ENCODE results near the gene CD2.

Gene CD2

GRCh38 chr1:116795482-116795829, 41.2 kb downstream of the CD2 start:
- TF ChIP-seq RAD21 (IDR thresholded peaks at IDR 0.05; ENCODE audit: low read depth), result no peak
- no peak for TF ChIP-seq REST (IDR thresholded peaks at IDR 0.05; ENCODE audit: low read depth)
- no peak for TF ChIP-seq FOXM1 (IDR thresholded peaks at IDR 0.05; ENCODE audit: borderline replicate concordance, low read depth)
- TF ChIP-seq USF1 (IDR thresholded peaks at IDR 0.05), result no peak
- no peak for TF ChIP-seq NFIC (IDR thresholded peaks at IDR 0.05)
- no peak for TF ChIP-seq CEBPB (IDR thresholded peaks at IDR 0.05)

GRCh38 chr1:116804736-116805135, 50.5 kb downstream of the CD2 start:
- TF ChIP-seq USF1 (IDR thresholded peaks at IDR 0.05) (no peak), MAX (IDR thresholded peaks at IDR 0.05) (no peak), NFIC (IDR thresholded peaks at IDR 0.05) (no peak), TEAD4 (IDR thresholded peaks at IDR 0.05) (no peak), RAD21 (IDR thresholded peaks at IDR 0.05; ENCODE audit: low read depth) (no peak), ZBTB7A (IDR thresholded peaks at IDR 0.05; ENCODE audit: low read depth) (no peak), FOXM1 (IDR thresholded peaks at IDR 0.05; ENCODE audit: borderline replicate concordance, low read depth) (no peak), REST (IDR thresholded peaks at IDR 0.05; ENCODE audit: low read depth) (no peak), EP300 (IDR thresholded peaks at IDR 0.05; ENCODE audit: borderline replicate concordance) (no peak), EGR1 (IDR thresholded peaks at IDR 0.05) (no peak), YY1 (IDR thresholded peaks at IDR 0.05; ENCODE audit: low read depth) (no peak), CREB1 (IDR thresholded peaks at IDR 0.05; ENCODE audit: low read depth) (no peak), TCF12 (IDR thresholded peaks at IDR 0.05; ENCODE audit: low read depth) (no peak), TAF1 (IDR thresholded peaks at IDR 0.05; ENCODE audit: low read depth) (no peak), CEBPB (IDR thresholded peaks at IDR 0.05) (no peak)

GRCh38 chr1:116805398-116805797, 51.2 kb downstream of the CD2 start:
- TF ChIP-seq TEAD4 (IDR thresholded peaks at IDR 0.05), result no peak
- no peak for TF ChIP-seq CEBPB (IDR thresholded peaks at IDR 0.05)
- TF ChIP-seq EP300 (IDR thresholded peaks at IDR 0.05; ENCODE audit: borderline replicate concordance), result no peak
- no peak for TF ChIP-seq EGR1 (IDR thresholded peaks at IDR 0.05)
- TF ChIP-seq YY1 (IDR thresholded peaks at IDR 0.05; ENCODE audit: low read depth), result no peak
- TF ChIP-seq NFIC (IDR thresholded peaks at IDR 0.05), result no peak
- no peak for TF ChIP-seq FOXM1 (IDR thresholded peaks at IDR 0.05; ENCODE audit: borderline replicate concordance, low read depth)
- TF ChIP-seq REST (IDR thresholded peaks at IDR 0.05; ENCODE audit: low read depth), result no peak
- TF ChIP-seq MAX (IDR thresholded peaks at IDR 0.05), result no peak
- TF ChIP-seq TAF1 (IDR thresholded peaks at IDR 0.05; ENCODE audit: low read depth), result no peak
- no peak for TF ChIP-seq USF1 (IDR thresholded peaks at IDR 0.05)
- TF ChIP-seq TCF12 (IDR thresholded peaks at IDR 0.05; ENCODE audit: low read depth), result no peak
- no peak for TF ChIP-seq ZBTB7A (IDR thresholded peaks at IDR 0.05; ENCODE audit: low read depth)
- TF ChIP-seq RAD21 (IDR thresholded peaks at IDR 0.05; ENCODE audit: low read depth), result no peak
- TF ChIP-seq CREB1 (IDR thresholded peaks at IDR 0.05; ENCODE audit: low read depth), result no peak

- TF ChIP-seq TEAD4 (IDR thresholded peaks at IDR 0.05) (no peak), REST (IDR thresholded peaks at IDR 0.05; ENCODE audit: low read depth) (no peak), YY1 (IDR thresholded peaks at IDR 0.05; ENCODE audit: low read depth) (no peak)
Measured at GRCh38 chr1:116806245-116806644, 52.0 kb downstream of the CD2 start.

All from Ishikawa (cell line).